HG02943 (cell line): ENCODE measurements around the gene CRYGA.
"Not testable (repeated sequence)": the region's sequence is repeated elsewhere in the genome, so short reads cannot be mapped to it uniquely, and the experiment has no call there.

Experiments used
- ATAC-seq: cut with Tn5 transposase; IDR thresholded peaks from one replicate; pipeline ENCODE4 v1.9.1; 2021; ENCODE audit warnings: mild to moderate bottlenecking, low read depth, moderate library complexity; ENCODE audit not compliant: unreplicated experiment

Gene CRYGA

GRCh38 chr2:208129744-208130711 is 33.4 kb downstream of the CRYGA start, which contains the start of gene CRYGC:
CRYGC (minus strand) TSS chr2:208129828; CDS start chr2:208129792, 36 bp downstream.
- no peak for ATAC-seq

DNA sequence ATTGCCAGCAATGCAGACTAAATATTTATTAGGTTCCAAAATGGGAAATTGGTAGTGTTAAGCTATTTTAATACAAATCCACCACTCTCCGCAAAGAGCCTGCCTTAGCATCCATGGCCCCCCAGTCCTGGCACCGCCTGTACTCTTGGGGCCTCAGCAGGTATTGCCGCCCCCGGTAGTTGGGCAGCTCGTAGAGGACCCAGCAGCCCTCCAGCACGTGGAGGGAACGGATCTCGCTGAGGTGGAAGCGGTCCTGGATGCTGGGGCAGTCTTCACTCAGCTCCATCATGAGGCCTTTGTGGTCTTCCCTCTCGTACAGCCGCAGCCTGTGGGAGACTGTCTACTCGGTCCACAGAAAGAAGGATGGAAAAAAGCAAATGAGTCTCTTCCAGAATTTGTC is 35.3 kb downstream of the CRYGA start:
- ATAC-seq = no peak

DNA sequence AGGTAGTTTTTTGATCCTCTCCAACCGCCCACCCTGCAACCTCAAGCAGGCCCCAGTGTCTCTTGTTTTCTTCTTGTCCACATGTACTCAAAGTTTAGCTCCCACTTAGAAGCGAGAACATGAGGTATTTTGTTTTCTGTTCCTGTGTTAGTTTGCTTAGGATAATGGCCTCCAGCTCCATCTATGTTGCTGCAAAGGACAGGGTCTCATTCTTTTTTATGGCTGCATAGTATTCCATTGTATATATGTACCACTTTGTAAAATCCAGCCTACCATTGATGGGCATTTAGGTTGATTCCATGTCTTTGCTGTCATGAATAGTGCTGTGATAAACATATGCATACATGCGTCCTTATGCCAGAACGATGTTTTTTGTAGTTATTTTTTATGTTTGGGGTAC is 36.3 kb downstream of the CRYGA start:
- ATAC-seq = no peak

DNA sequence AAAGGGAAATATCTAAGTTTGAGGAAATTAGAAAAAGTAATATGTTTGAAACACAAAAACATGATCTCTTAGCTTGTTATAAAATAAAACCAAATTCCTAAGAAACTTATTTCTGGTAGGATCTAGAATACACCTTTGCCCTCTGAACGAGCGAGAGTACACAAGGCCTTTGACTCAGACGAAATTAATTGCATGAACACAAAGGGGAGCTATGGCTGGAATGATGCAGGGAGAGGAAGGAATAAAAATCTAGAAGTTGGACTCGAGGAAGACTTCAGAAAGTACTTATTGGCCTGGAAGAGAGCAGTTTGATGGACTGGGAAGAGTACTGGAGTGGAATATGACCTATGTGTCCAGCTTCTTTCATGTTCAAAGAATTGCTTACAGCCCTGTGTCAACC is 38.1 kb downstream of the CRYGA start:
- ATAC-seq = no peak

- not testable (repeated sequence) for ATAC-seq
Measured at GRCh38 chr2:208124013-208124715, 39.2 kb downstream of the CRYGA start, which contains the start of gene CRYGD. CRYGD (minus strand) TSS chr2:208124524; CDS start chr2:208124473, 51 bp downstream.

DNA sequence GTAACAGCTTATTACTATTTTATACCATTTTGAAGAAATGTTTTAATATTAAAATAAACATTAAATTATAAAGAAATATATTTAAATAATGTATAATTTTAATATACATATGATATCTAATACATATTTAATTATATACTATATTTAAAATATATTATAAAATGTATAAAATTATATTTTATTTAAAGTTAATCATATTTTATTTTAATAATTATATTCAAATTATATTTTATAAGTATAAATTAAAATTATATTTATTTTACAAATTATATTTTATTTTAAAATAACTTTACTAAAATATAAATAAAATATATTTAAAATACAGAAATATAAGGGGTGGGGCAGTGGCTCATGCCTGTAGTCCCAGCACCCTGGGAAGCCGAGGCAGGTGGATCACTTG is 41.1 kb downstream of the CRYGA start:
- no peak for ATAC-seq

DNA sequence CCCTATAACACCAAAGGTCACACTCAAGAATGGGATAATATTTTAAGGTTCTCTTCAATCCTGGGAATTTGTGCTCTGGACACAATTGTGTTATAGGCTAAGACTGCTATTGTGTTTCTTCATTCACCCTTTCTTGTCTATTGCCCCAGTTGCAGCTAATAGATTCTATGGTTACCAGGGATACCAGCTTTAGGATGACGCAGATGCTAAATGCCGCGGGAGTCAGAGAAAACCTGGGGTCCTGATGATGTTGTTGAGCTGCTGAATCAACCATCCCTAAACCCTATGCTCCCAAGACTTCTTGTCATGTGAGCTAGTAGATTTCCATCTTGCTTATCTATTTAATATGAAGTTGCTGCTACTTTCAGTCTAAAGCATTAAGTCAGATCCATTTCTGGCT is 44.5 kb downstream of the CRYGA start:
- no peak for ATAC-seq

DNA sequence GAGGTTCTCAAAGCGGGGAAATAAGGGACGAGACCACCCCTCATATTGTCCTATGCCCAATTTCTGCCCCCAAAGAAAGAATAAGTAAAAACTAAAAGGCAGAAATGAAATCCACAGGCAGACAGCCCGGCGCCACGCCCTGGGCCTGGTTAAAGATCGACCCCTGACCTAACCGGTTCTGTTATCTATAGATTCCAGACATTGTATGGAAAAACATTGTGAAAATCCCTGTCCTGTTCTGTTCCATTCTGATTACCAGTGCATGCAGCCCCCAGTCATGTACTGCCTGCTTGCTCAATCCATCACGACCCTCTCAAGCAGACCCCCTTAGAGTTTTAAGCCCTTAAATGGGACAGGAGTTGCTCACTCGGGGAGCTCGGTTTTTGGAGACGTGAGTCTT is 46.0 kb downstream of the CRYGA start:
- ATAC-seq = not testable (repeated sequence)

DNA sequence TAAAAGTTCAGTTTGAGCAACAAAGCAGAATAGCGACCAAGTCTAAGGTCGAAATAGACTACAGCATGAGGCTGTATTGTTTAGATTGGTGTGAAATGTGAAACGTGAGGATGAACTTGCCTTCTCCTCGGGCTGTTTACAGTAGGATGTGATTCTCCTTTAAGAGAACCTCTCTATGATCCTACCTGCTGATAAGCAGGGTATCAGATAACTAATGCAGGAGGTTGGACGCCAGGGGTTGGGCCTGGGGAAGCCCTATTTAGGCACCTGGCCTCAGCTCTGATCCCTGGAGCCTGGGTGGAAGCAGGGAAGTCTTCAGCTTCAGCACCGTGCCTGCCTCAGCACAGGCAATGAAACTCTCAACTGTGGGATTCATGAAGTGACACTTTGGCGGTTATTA is 50.4 kb downstream of the CRYGA start:
- ATAC-seq = no peak

DNA sequence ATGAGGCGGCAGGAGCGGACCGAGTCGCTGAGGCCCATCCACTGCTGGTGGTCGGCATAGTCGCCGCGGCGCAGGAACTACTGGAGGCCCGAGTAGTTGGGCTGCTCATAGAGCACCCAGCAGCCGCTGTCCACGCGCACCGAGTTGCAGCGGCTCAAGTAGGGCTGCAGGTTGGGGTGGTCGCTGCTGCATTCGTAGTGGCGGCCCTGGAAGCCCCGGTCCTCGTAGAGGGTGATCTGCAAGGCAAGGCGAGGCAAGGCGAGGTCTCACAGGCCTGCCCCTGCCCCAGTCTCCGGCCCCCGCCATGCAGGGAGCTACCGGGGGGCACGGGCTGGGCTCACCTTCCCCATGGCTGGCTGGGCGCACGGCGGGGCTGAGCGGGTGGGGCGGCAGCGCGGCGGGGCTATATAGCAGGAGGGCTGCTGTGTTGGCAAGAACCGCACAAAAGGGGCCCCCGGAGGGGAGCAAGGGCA is 51.1 kb downstream of the CRYGA start:
- not testable (repeated sequence) for ATAC-seq
